H1 (cell line): ENCODE results near the gene FRMD3. TPM values are rescaled to one million over a fixed set of nuclear protein-coding genes. Genes with fewer than 3 reads are reported as not detected.

Source experiments
- BCL11A ChIP-seq, 2 experiments: IDR thresholded peaks; one replicate each; pipeline ENCODE4 v1.6.1; 2011; ENCODE audit warnings: low read depth in 2 of 2, low read length in 2 of 2, mild to moderate bottlenecking in 2 of 2
- BRCA1 ChIP-seq: IDR thresholded peaks from 2 replicates; pipeline ENCODE4 v1.6.1; 2012; ENCODE audit warnings: low read depth, low read length, improper control_type of control experiment
- CBX8 ChIP-seq: fragments of 300-800, 300-1000 bp; sonication (generic); IDR thresholded peaks from 2 replicates; pipeline ENCODE4 v1.7.1; 2016; ENCODE audit warnings: low read depth, low read length, borderline replicate concordance
- CEBPB ChIP-seq: IDR thresholded peaks from 2 replicates; pipeline ENCODE4 v1.6.1; 2012; ENCODE audit warnings: low read depth, low read length
- CTBP2 ChIP-seq: IDR thresholded peaks from 2 replicates; pipeline ENCODE4 v1.7.0; 2011; ENCODE audit warnings: borderline replicate concordance, mild to moderate bottlenecking, moderate library complexity, mixed read lengths, low read length; ENCODE audit not compliant: insufficient read depth, insufficient read length
- EP300 ChIP-seq, 2 experiments: IDR thresholded peaks; 1 replicate in 1 of 2; 2 replicates in 1 of 2; pipeline ENCODE4 v1.6.1; 2011 to 2012; ENCODE audit warnings: low read depth in 2 of 2, low read length in 2 of 2, mild to moderate bottlenecking in 2 of 2, borderline replicate concordance in 1 of 2, inconsistent platforms in 1 of 2, moderate library complexity in 1 of 2
- FOSL1 ChIP-seq: IDR thresholded peaks from 2 replicates; pipeline ENCODE4 v1.6.1; 2011; ENCODE audit warnings: mild to moderate bottlenecking, low read depth, low read length, moderate library complexity; ENCODE audit not compliant: insufficient read depth
- GTF2F1 ChIP-seq: IDR thresholded peaks from 2 replicates; pipeline ENCODE4 v1.6.1; 2012; ENCODE audit warnings: low read depth, low read length, improper control_type of control experiment, borderline replicate concordance
- JUN ChIP-seq: IDR thresholded peaks from 2 replicates; pipeline ENCODE4 v1.6.1; 2011; ENCODE audit warnings: low read depth, mild to moderate bottlenecking, improper control_type of control experiment, low read length
- KDM1A ChIP-seq: fragments of 200-600, 300-600 bp; sonication (generic); IDR thresholded peaks from 2 replicates; pipeline ENCODE4 v1.7.1; 2016; ENCODE audit warnings: mild to moderate bottlenecking, low read length, borderline replicate concordance
- NRF1 ChIP-seq: IDR thresholded peaks from 2 replicates; pipeline ENCODE4 v1.6.1; 2011; ENCODE audit warnings: mild to moderate bottlenecking, low read depth, low read length, improper control_type of control experiment
- POLR2A ChIP-seq, 2 experiments: IDR thresholded peaks; 1 replicate in 1 of 2; 2 replicates in 1 of 2; pipeline ENCODE4 v1.6.1; 2011; ENCODE audit warnings: low read depth in 2 of 2, low read length in 2 of 2, mild to moderate bottlenecking in 2 of 2; ENCODE audit errors: control extremely low read depth in 1 of 2
- POU5F1 ChIP-seq: IDR thresholded peaks from 2 replicates; pipeline ENCODE4 v1.6.1; 2011; ENCODE audit warnings: low read depth, mild to moderate bottlenecking, low read length, moderate library complexity
- RBBP5 ChIP-seq: IDR thresholded peaks from 2 replicates; pipeline ENCODE4 v1.7.1; 2012; ENCODE audit warnings: low read depth, mild to moderate bottlenecking, inconsistent platforms, low read length, moderate library complexity, borderline replicate concordance
- RNF2 ChIP-seq: fragments of 200-900, 300-1000 bp; sonication (generic); IDR thresholded peaks from 2 replicates; pipeline ENCODE4 v1.7.1; 2016; ENCODE audit warnings: borderline replicate concordance, low read depth, mild to moderate bottlenecking, antibody characterized with exemption, low read length; ENCODE audit not compliant: poor library complexity, severe bottlenecking; ENCODE audit errors: missing control alignments
- RXRA ChIP-seq: IDR thresholded peaks from 2 replicates; pipeline ENCODE4 v1.6.1; 2011; ENCODE audit warnings: low read depth, mild to moderate bottlenecking, low read length, moderate library complexity; ENCODE audit not compliant: insufficient read depth
- SIN3A ChIP-seq, 2 experiments: IDR thresholded peaks in 1 of 2; conservative IDR thresholded peaks in 1 of 2; 2 replicates each; pipeline ENCODE4 v1.6.1; 2011 to 2012; ENCODE audit warnings: low read length in 2 of 2, improper control_type of control experiment in 1 of 2, low read depth in 1 of 2, mild to moderate bottlenecking in 1 of 2
- SP2 ChIP-seq: IDR thresholded peaks from 2 replicates; pipeline ENCODE4 v1.6.1; 2012; ENCODE audit warnings: mild to moderate bottlenecking, low read length, inconsistent platforms
- SP4 ChIP-seq: IDR thresholded peaks from 2 replicates; pipeline ENCODE4 v1.6.1; 2012; ENCODE audit warnings: low read length, inconsistent platforms
- SRF ChIP-seq: IDR thresholded peaks from 2 replicates; pipeline ENCODE4 v1.6.1; 2011; ENCODE audit warnings: mild to moderate bottlenecking, low read depth, low read length, moderate library complexity
- TAF7 ChIP-seq: optimal IDR thresholded peaks from 2 replicates; pipeline ENCODE3; 2011; ENCODE audit warnings: low read depth, mild to moderate bottlenecking, inconsistent platforms, low read length, moderate library complexity, borderline replicate concordance
- TBP ChIP-seq: IDR thresholded peaks from 2 replicates; pipeline ENCODE4 v1.6.1; 2011; ENCODE audit warnings: low read depth, low read length, improper control_type of control experiment
- TEAD4 ChIP-seq: IDR thresholded peaks from 2 replicates; pipeline ENCODE4 v1.6.1; 2012; ENCODE audit warnings: low read depth, low read length, inconsistent platforms, mixed read lengths
- ZNF274 ChIP-seq: IDR thresholded peaks from 2 replicates; pipeline ENCODE4 v1.7.0; 2012; ENCODE audit warnings: low read length, borderline replicate concordance; ENCODE audit errors: extremely low read depth
- polyA plus RNA-seq, 7 experiments: library from polyadenylated mRNA; depleted of rRNA in 3 of 7; stranded (reverse) in 5 of 7; unstranded in 2 of 7; fragments of >200 nt in 5 of 7; fragments of 200-250 nt in 2 of 7; gene quantifications; 1 replicate in 5 of 7; 2 replicates in 1 of 7; 4 replicates in 1 of 7; pipeline versions ENCODE4 v1.2.1 to v1.2.3, GENCODE V29; 2011 to 2013; ENCODE audit warnings: missing spikeins in 2 of 7, mixed read lengths in 2 of 7
- total RNA-seq: library from RNA; stranded (reverse); fragmentation: NEBNext Ultra II Directional; extraction: Animal tissue kit (Norgen Biotek cat#: 25700); gene quantifications from 2 replicates; pipeline ENCODE4 v1.2.1, GENCODE V29; 2021

FRMD3 gene
- total and polyA plus RNA-seq, 2 of the 8 experiments (the other 6 are each of a cell fraction or from before 2014, with no cell fraction given), result 0.15 to 1.4 TPM

DNA sequence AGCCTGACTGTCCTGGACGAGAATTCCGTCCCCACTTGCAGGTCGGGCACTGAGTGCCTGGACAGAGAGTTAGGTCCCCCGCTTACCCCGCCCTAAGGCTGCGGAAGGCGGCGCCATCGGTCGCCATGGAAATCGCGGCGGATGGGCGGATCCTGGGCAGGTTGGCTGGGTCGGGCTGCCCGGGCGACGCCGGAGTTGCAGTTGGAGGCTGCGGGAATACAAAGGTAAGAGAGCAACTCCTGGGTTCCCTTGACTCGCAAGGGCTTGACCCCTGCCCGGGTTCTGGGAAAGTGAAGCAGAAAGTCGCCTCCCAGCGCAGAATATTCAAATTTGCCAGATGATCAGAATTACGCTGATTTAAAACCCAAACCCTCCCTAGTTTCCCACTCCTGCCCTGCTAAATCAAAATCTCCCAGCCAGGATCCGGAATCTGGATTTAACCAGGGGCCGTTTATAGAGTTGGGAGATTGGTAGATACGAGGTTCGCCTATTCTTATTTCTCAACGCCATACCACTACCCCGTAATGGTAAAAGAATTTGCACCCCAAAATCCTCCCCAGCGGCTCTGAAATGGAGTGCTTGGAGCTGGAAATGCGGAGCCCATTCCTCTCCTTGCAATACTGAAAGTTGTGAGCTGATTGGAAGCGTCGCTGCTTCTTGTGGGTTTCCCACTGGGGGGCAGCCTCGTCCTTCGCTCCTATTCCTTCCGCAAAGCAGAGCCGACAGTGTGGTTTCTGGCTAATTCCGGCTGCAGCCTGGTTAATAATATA lies 318.9 kb downstream of the FRMD3 start (continued):
- TF ChIP-seq SRF (no peak), CTBP2 (no peak), SIN3A (conservative IDR thresholded peaks at IDR 0.05 in 1 of 2, IDR thresholded peaks at IDR 0.05 in 1 of 2; ENCODE audit: low read depth in 1 of 2, low read length in 2 of 2) (peak in 1 of 2 experiments; percentile 68; a peak in 1 of 4 replicates), EP300 (IDR thresholded peaks at IDR 0.05; ENCODE audit: borderline replicate concordance in 1 of 2, low read depth in 2 of 2, low read length in 2 of 2) (no peak), NRF1 (no peak), POU5F1 (no peak), CEBPB (no peak), JUN (no peak), POLR2A (IDR thresholded peaks at IDR 0.05; ENCODE audit: control extremely low read depth in 1 of 2, low read depth in 2 of 2, low read length in 2 of 2) (no peak), ZNF274 (no peak), FOSL1 (no peak), SP2 (no peak), RNF2 (no peak), RBBP5 (no peak), SP4 (no peak), TAF7 (peak; percentile 58), GTF2F1 (no peak), CBX8 (no peak), KDM1A (no peak), BRCA1 (no peak), BCL11A (IDR thresholded peaks at IDR 0.05; ENCODE audit: low read depth in 2 of 2, low read length in 2 of 2) (no peak), RXRA (no peak), TBP (0 out of 2 replicates have a peak, but pooled peaks have one; percentile 28), TEAD4 (no peak)
